NCI-H2196 (cell line): ENCODE measurements around the gene RBM34.
A peak's percentile ranks its signal among the peaks of the same experiment; 100 is the strongest.

ENCODE experiments used
- DNase-seq: peaks from one replicate; lab custom pipeline; 2025; ENCODE audit not compliant: unreplicated experiment; lab: John Stamatoyannopoulos, UW

Gene RBM34

GRCh38 chr1:235156740-235157139 lies 4.3 kb downstream of the RBM34 start:
- DNase-seq, result no peak

GRCh38 chr1:235156265-235156664 lies 4.8 kb downstream of the RBM34 start:
- DNase-seq, result no peak

- DNase-seq, result no peak
These were observed 8.8 kb downstream of the RBM34 start for GRCh38 chr1:235152235-235152634.

GRCh38 chr1:235151033-235151432 lies 10.0 kb downstream of the RBM34 start:
- no peak for DNase-seq

- DNase-seq, result no peak
These were observed 11.2 kb downstream of the RBM34 start for GRCh38 chr1:235149824-235150223.

GRCh38 chr1:235147269-235147668 lies 13.8 kb downstream of the RBM34 start:
- DNase-seq, result no peak

- DNase-seq, result no peak
These were observed 15.4 kb downstream of the RBM34 start for GRCh38 chr1:235145639-235146038.

GRCh38 chr1:235142991-235143390 lies 18.1 kb downstream of the RBM34 start:
- no peak for DNase-seq

GRCh38 chr1:235139315-235139714 lies 21.7 kb downstream of the RBM34 start:
- DNase-seq, result no peak

GRCh38 chr1:235138821-235139220 lies 22.2 kb downstream of the RBM34 start:
- no peak for DNase-seq

GRCh38 chr1:235136111-235136510 lies 24.9 kb downstream of the RBM34 start:
- DNase-seq, result peak; percentile 7

- DNase-seq, result no peak
These were observed 26.9 kb downstream of the RBM34 start for GRCh38 chr1:235134171-235134570.

- DNase-seq, result no peak
These were observed 28.0 kb downstream of the RBM34 start for GRCh38 chr1:235133086-235133485.

GRCh38 chr1:235131961-235132360 lies 29.1 kb downstream of the RBM34 start:
- DNase-seq, result no peak

- DNase-seq, result no peak
These were observed 30.2 kb downstream of the RBM34 start for GRCh38 chr1:235130766-235131270.

GRCh38 chr1:235129774-235130570 lies 31.1 kb downstream of the RBM34 start:
- no peak for DNase-seq

GRCh38 chr1:235128456-235129328 lies 32.4 kb downstream of the RBM34 start, which contains the start of gene TOMM20:
TSS of gene TOMM20 (minus strand) at chr1:235128837. CDS start at chr1:235128715, 122 bp downstream.
- DNase-seq, result peak; percentile 87

GRCh38 chr1:235127732-235128455 lies 33.2 kb downstream of the RBM34 start:
- no peak for DNase-seq

GRCh38 chr1:235127203-235127602 lies 33.8 kb downstream of the RBM34 start:
- DNase-seq, result no peak

GRCh38 chr1:235124665-235125064 lies 36.4 kb downstream of the RBM34 start:
- no peak for DNase-seq

- no peak for DNase-seq
These were observed 36.9 kb downstream of the RBM34 start for GRCh38 chr1:235124111-235124510.
